ENCODE results near the gene BBLN.

DNA sequence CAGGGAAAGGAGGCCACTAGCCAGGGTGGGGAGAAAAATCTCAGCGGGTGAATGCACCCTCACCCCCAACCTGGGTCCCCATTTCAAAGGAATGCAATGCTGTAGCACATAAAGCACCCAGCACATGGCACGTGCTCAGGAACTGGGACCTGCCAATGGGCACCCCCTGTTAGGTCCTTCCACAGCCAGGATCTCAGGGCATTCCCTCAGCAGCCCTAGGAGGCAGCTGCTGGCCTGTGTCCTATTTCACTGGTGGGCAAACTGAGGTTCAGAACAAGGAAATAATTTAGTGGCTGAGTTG, 51.9 kb downstream of the BBLN start:
- TF ChIP-seq GATA3 (IDR thresholded peaks at IDR 0.05; ENCODE audit: low read depth, low read length) = no peak
- no peak for TF ChIP-seq GATA2 (IDR thresholded peaks at IDR 0.05; ENCODE audit: low read depth, low read length)

Measured in SH-SY5Y (cell line).